OCI-LY1 (cell line): ENCODE measurements around the gene KIF20A.

Experiments
- EZH2 ChIP-seq: fragments of 200-600 bp; sonication (generic), shearing (Covaris generic); IDR thresholded peaks from 2 replicates; pipeline ENCODE4 v1.8.0; 2017; ENCODE audit warnings: borderline replicate concordance, mixed run types, mild to moderate bottlenecking, antibody characterized with exemption, low read length, moderate library complexity, mixed read lengths
- TF ChIP-seq, protein P1 (sequence below): fragments of 200-600 bp; sonication (generic), shearing (Covaris generic); IDR thresholded peaks from 2 replicates; pipeline ENCODE4 v1.5.1; 2017; ENCODE audit warnings: mild to moderate bottlenecking, antibody characterized with exemption, low read length, moderate library complexity, mixed read lengths

DNA sequence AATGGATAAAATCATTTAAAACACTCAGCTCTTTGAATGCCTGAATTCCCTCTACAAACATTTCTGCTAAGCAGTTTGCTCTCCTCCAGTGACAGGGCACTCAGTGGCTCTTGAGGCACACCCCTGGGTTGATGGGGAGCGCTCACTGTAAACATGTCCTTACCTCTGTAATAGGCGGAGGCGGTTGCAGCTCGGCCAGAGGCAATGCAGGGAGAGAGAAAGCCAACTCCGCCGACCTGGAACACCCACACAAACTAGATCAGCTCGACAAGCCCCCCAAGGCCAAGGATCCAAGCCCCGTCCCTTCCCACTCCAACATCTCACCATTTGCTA is 33.9 kb downstream of the KIF20A start:
- TF ChIP-seq, protein P1, sequence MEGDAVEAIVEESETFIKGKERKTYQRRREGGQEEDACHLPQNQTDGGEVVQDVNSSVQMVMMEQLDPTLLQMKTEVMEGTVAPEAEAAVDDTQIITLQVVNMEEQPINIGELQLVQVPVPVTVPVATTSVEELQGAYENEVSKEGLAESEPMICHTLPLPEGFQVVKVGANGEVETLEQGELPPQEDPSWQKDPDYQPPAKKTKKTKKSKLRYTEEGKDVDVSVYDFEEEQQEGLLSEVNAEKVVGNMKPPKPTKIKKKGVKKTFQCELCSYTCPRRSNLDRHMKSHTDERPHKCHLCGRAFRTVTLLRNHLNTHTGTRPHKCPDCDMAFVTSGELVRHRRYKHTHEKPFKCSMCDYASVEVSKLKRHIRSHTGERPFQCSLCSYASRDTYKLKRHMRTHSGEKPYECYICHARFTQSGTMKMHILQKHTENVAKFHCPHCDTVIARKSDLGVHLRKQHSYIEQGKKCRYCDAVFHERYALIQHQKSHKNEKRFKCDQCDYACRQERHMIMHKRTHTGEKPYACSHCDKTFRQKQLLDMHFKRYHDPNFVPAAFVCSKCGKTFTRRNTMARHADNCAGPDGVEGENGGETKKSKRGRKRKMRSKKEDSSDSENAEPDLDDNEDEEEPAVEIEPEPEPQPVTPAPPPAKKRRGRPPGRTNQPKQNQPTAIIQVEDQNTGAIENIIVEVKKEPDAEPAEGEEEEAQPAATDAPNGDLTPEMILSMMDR, result no peak
- TF ChIP-seq EZH2, result no peak
